HG03457 (cell line): ENCODE data around the gene ZBTB45.
A peak's percentile ranks its signal among the peaks of the same experiment; 100 is the strongest.
"Not testable (repeated sequence)": the region's sequence is repeated elsewhere in the genome, so short reads cannot be mapped to it uniquely, and the experiment has no call there.

ENCODE experiments used
- ATAC-seq: cut with Tn5 transposase; IDR thresholded peaks from one replicate; pipeline ENCODE4 v1.9.1; 2021; ENCODE audit warnings: moderate number of reproducible peaks; ENCODE audit not compliant: unreplicated experiment

ZBTB45 gene

GRCh38 chr19:58511353-58512208, 8.0 kb downstream of the ZBTB45 start, which contains the start of gene SLC27A5:
SLC27A5 (minus strand) TSS chr19:58511992; CDS start chr19:58511955, 37 bp downstream.
- ATAC-seq: no peak

GRCh38 chr19:58510084-58510862, 9.3 kb downstream of the ZBTB45 start:
- ATAC-seq: no peak

- ATAC-seq: no peak
Observed at GRCh38 chr19:58509731-58510083, 9.9 kb downstream of the ZBTB45 start.

- not testable (repeated sequence) for ATAC-seq
Observed at GRCh38 chr19:58507602-58508223, 11.9 kb downstream of the ZBTB45 start.

GRCh38 chr19:58500242-58500641, 19.4 kb downstream of the ZBTB45 start:
- ATAC-seq: no peak

- ATAC-seq: peak; percentile 57
Observed at GRCh38 chr19:58499021-58499927, 20.3 kb downstream of the ZBTB45 start.

- no peak for ATAC-seq
Observed at GRCh38 chr19:58498316-58499020, 21.1 kb downstream of the ZBTB45 start.

- no peak for ATAC-seq
Observed at GRCh38 chr19:58497634-58498170, 21.9 kb downstream of the ZBTB45 start.

- ATAC-seq: no peak
Observed at GRCh38 chr19:58492265-58492664, 27.3 kb downstream of the ZBTB45 start.

- ATAC-seq: no peak
Observed at GRCh38 chr19:58491393-58491792, 28.2 kb downstream of the ZBTB45 start.

- ATAC-seq: not testable (repeated sequence)
Observed at GRCh38 chr19:58484349-58484748, 35.3 kb downstream of the ZBTB45 start.

GRCh38 chr19:58483776-58484175, 35.8 kb downstream of the ZBTB45 start:
- no peak for ATAC-seq

GRCh38 chr19:58482372-58482771, 37.2 kb downstream of the ZBTB45 start:
- no peak for ATAC-seq

GRCh38 chr19:58480831-58481230, 38.8 kb downstream of the ZBTB45 start:
- no peak for ATAC-seq

GRCh38 chr19:58480481-58480830, 39.2 kb downstream of the ZBTB45 start:
- no peak for ATAC-seq

- ATAC-seq: no peak
Observed at GRCh38 chr19:58479736-58480480, 39.7 kb downstream of the ZBTB45 start.

GRCh38 chr19:58479303-58479702, 40.3 kb downstream of the ZBTB45 start:
- ATAC-seq: no peak

- ATAC-seq: no peak
Observed at GRCh38 chr19:58477871-58478270, 41.7 kb downstream of the ZBTB45 start.

GRCh38 chr19:58477130-58477529, 42.5 kb downstream of the ZBTB45 start:
- no peak for ATAC-seq
